HEK293 (cell line): ENCODE data around the gene PITRM1.

Source experiments
- CTCF ChIA-PET: fragments of 350-600 bp; formaldehyde crosslinking; extraction: SDS; loops from one replicate; lab custom pipeline; 2021; ENCODE audit warnings: antibody characterized with exemption; lab: Yijun Ruan, JAX
- POLR2A ChIA-PET: fragments of 300-600 bp; formaldehyde crosslinking; extraction: SDS; loops from one replicate; lab custom pipeline; 2020; ENCODE audit warnings: antibody characterized with exemption, inconsistent platforms; lab: Yijun Ruan, JAX
- H3K27ac ChIP-seq: fragments of 200-500 bp; sonication (Bioruptor generic); 2 replicates; pipeline ENCODE4 v1.5.1; 2014; ENCODE audit warnings: low read depth, low read length, control low read depth, inconsistent platforms; ENCODE audit errors: extremely low read depth
- H3K36me3 ChIP-seq, 2 experiments: fragments of 200-500 bp in 1 of 2; sonication (Bioruptor generic) in 1 of 2; 1 replicate in 1 of 2; 2 replicates in 1 of 2; pipeline ENCODE4 v1.5.1; 2014 to 2017; ENCODE audit warnings: inconsistent platforms in 2 of 2, low read length in 2 of 2; ENCODE audit not compliant: control insufficient read depth in 2 of 2, insufficient read depth in 1 of 2
- H3K4me1 ChIP-seq: fragments of 200-500 bp; sonication (Bioruptor generic); 2 replicates; pipeline ENCODE4 v1.5.1; 2014; ENCODE audit warnings: mild to moderate bottlenecking, low read length, inconsistent platforms; ENCODE audit not compliant: control insufficient read depth, insufficient read depth
- H3K4me3 ChIP-seq: 2 replicates; pipeline ENCODE4 v1.5.1; 2011; ENCODE audit warnings: low read depth, mild to moderate bottlenecking, control low read depth, low read length, moderate library complexity
- H3K9me3 ChIP-seq: fragments of 200-500 bp; sonication (Bioruptor generic); 2 replicates; pipeline ENCODE4 v1.5.1; 2014; ENCODE audit warnings: low read depth, low read length, inconsistent platforms; ENCODE audit not compliant: control insufficient read depth, insufficient read depth
- BCL11A ChIP-seq: fragments of 450-650 bp; formaldehyde crosslinking; IDR thresholded peaks from 2 replicates; pipeline ENCODE4 v1.5.1; 2016; ENCODE audit warnings: low read depth, missing biosample characterization, missing genetic modification characterization
- BCL11B ChIP-seq: fragments of 450-650 bp; formaldehyde crosslinking; IDR thresholded peaks from 2 replicates; pipeline ENCODE4 v1.5.1; 2016; ENCODE audit warnings: low read depth, missing biosample characterization, missing genetic modification characterization
- PRDM10 ChIP-seq: fragments of 450-650 bp; formaldehyde crosslinking; IDR thresholded peaks from 2 replicates; pipeline ENCODE4 v1.5.1; 2016; ENCODE audit warnings: missing biosample characterization, missing genetic modification characterization
- SCRT1 ChIP-seq: fragments of 450-650 bp; formaldehyde crosslinking; IDR thresholded peaks from 2 replicates; pipeline ENCODE4 v1.5.1; 2016; ENCODE audit warnings: missing biosample characterization, missing genetic modification characterization, borderline replicate concordance
- ZNF112 ChIP-seq: fragments of 450-650 bp; formaldehyde crosslinking; IDR thresholded peaks from 2 replicates; pipeline ENCODE4 v1.5.0; 2017; ENCODE audit warnings: missing biosample characterization, missing genetic modification characterization
- ZNF132 ChIP-seq: fragments of 450-650 bp; formaldehyde crosslinking; IDR thresholded peaks from 2 replicates; pipeline ENCODE4 v1.5.1; 2017; ENCODE audit warnings: missing biosample characterization, missing genetic modification characterization, borderline replicate concordance
- ZNF24 ChIP-seq: fragments of 450-650 bp; formaldehyde crosslinking; IDR thresholded peaks from 2 replicates; pipeline ENCODE4 v1.5.1; 2016; ENCODE audit warnings: missing biosample characterization, missing genetic modification characterization
- ZNF37A ChIP-seq: fragments of 450-650 bp; IDR thresholded peaks from 2 replicates; pipeline ENCODE4 v1.5.1; 2018; ENCODE audit warnings: missing biosample characterization, missing genetic modification characterization
- ZNF404 ChIP-seq: fragments of 450-650 bp; formaldehyde crosslinking; IDR thresholded peaks from 2 replicates; pipeline ENCODE4 v1.5.1; 2017; ENCODE audit warnings: missing biosample characterization, missing genetic modification characterization
- ZNF48 ChIP-seq: fragments of 450-650 bp; formaldehyde crosslinking; IDR thresholded peaks from 2 replicates; pipeline ENCODE4 v1.5.1; 2016; ENCODE audit warnings: missing biosample characterization, missing genetic modification characterization
- ZNF560 ChIP-seq: fragments of 450-650 bp; formaldehyde crosslinking; IDR thresholded peaks from 2 replicates; pipeline ENCODE4 v1.5.1; 2017; ENCODE audit warnings: missing biosample characterization, missing genetic modification characterization, borderline replicate concordance
- ZNF623 ChIP-seq: fragments of 450-650 bp; formaldehyde crosslinking; IDR thresholded peaks from 2 replicates; pipeline ENCODE4 v1.5.1; 2016; ENCODE audit warnings: missing biosample characterization, missing genetic modification characterization
- ZNF626 ChIP-seq: fragments of 450-650 bp; sonication (Bioruptor Pico); formaldehyde crosslinking; IDR thresholded peaks from 2 replicates; pipeline ENCODE4 v1.5.1; 2018; ENCODE audit warnings: missing biosample characterization, missing genetic modification characterization, inconsistent platforms
- ZSCAN16 ChIP-seq: fragments of 450-650 bp; formaldehyde crosslinking; IDR thresholded peaks from 2 replicates; pipeline ENCODE4 v1.5.1; 2016; ENCODE audit warnings: missing biosample characterization, missing genetic modification characterization
- ZSCAN23 ChIP-seq: fragments of 450-650 bp; formaldehyde crosslinking; IDR thresholded peaks from 2 replicates; pipeline ENCODE4 v1.5.1; 2016; ENCODE audit warnings: missing biosample characterization, missing genetic modification characterization
- TF ChIP-seq, protein P1 (sequence below): fragments of 450-650 bp; IDR thresholded peaks from 2 replicates; pipeline ENCODE4 v1.5.1; 2018; ENCODE audit warnings: missing biosample characterization, missing genetic modification characterization
- TF ChIP-seq, protein P2 (sequence below): fragments of 450-650 bp; formaldehyde crosslinking; conservative IDR thresholded peaks from 2 replicates; pipeline ENCODE4 v1.5.1; 2016; ENCODE audit warnings: low read depth, missing biosample characterization, missing genetic modification characterization
- TF ChIP-seq, protein P3 (sequence below): fragments of 450-650 bp; formaldehyde crosslinking; IDR thresholded peaks from 2 replicates; pipeline ENCODE4 v1.5.0; 2017; ENCODE audit warnings: missing biosample characterization, missing genetic modification characterization, borderline replicate concordance

Gene PITRM1

GRCh38 chr10:3148994-3149393 lies 23.6 kb downstream of the PITRM1 start:
- ChIA-PET POLR2A (no interaction called here), CTCF (no interaction called here)
- Histone ChIP-seq H3K36me3 (peaks cover 24 to 98% of the 10 kb centered on the region in 2 experiments), H3K4me3 (no peak overlapping the region), H3K9me3 (no peaks in the 10 kb centered on the region), H3K4me1 (no peaks in the 10 kb centered on the region), H3K27ac (no peak overlapping the region)
- TF ChIP-seq ZNF24 = no peak
- no peak for TF ChIP-seq ZSCAN23 (tag by site-specific recombination)
- no peak for TF ChIP-seq ZNF623 (tag by site-specific recombination)
- TF ChIP-seq SCRT1 (tag by site-specific recombination) = no peak
- no peak for TF ChIP-seq ZSCAN16
- TF ChIP-seq ZNF132 (tag by site-specific recombination) = no peak
- TF ChIP-seq ZNF404 (tag by site-specific recombination) = no peak
- no peak for TF ChIP-seq ZNF37A (tag by site-specific recombination)

DNA sequence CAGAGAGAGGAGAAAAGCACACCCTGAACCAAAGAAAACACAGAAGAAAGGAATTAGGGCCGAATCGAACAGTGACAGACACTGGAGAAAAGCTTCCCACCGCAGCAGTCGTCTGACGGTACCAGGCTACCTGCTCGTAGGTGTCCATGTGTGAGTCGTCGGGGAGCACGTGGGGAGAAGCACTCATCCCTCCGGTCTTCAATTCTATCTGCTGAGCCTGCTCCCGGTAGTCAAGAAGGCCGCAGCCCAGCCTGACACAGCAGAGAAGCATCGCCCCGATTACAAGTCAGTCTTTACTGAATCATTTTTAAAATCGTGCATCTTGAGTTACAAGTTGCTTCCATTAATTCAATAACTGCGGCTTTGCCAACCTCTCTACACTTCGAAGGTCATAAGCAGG lies 24.5 kb downstream of the PITRM1 start:
- Histone ChIP-seq H3K4me1 (no peaks in the 10 kb centered on the region), H3K9me3 (no peaks in the 10 kb centered on the region), H3K36me3 (peaks cover 15 to 98% of the 10 kb centered on the region in 2 experiments), H3K27ac (no peak overlapping the region), H3K4me3 (no peak overlapping the region)
- TF ChIP-seq BCL11B = no peak
- TF ChIP-seq ZNF48 = no peak
- no peak for TF ChIP-seq ZNF112 (tag by site-specific recombination)
- no peak for TF ChIP-seq PRDM10 (tag by site-specific recombination)
- no peak for TF ChIP-seq ZNF560 (tag by site-specific recombination)
- TF ChIP-seq, protein P1, sequence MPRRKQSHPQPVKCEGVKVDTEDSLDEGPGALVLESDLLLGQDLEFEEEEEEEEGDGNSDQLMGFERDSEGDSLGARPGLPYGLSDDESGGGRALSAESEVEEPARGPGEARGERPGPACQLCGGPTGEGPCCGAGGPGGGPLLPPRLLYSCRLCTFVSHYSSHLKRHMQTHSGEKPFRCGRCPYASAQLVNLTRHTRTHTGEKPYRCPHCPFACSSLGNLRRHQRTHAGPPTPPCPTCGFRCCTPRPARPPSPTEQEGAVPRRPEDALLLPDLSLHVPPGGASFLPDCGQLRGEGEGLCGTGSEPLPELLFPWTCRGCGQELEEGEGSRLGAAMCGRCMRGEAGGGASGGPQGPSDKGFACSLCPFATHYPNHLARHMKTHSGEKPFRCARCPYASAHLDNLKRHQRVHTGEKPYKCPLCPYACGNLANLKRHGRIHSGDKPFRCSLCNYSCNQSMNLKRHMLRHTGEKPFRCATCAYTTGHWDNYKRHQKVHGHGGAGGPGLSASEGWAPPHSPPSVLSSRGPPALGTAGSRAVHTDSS (tag by site-specific recombination) = no peak
- TF ChIP-seq, protein P2, sequence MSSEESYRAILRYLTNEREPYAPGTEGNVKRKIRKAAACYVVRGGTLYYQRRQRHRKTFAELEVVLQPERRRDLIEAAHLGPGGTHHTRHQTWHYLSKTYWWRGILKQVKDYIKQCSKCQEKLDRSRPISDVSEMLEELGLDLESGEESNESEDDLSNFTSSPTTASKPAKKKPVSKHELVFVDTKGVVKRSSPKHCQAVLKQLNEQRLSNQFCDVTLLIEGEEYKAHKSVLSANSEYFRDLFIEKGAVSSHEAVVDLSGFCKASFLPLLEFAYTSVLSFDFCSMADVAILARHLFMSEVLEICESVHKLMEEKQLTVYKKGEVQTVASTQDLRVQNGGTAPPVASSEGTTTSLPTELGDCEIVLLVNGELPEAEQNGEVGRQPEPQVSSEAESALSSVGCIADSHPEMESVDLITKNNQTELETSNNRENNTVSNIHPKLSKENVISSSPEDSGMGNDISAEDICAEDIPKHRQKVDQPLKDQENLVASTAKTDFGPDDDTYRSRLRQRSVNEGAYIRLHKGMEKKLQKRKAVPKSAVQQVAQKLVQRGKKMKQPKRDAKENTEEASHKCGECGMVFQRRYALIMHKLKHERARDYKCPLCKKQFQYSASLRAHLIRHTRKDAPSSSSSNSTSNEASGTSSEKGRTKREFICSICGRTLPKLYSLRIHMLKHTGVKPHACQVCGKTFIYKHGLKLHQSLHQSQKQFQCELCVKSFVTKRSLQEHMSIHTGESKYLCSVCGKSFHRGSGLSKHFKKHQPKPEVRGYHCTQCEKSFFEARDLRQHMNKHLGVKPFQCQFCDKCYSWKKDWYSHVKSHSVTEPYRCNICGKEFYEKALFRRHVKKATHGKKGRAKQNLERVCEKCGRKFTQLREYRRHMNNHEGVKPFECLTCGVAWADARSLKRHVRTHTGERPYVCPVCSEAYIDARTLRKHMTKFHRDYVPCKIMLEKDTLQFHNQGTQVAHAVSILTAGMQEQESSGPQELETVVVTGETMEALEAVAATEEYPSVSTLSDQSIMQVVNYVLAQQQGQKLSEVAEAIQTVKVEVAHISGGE (tag by site-specific recombination) = no peak
- TF ChIP-seq ZNF626 (tag by site-specific recombination) = no peak
- TF ChIP-seq BCL11A (tag by site-specific recombination) = no peak
- TF ChIP-seq, protein P3, sequence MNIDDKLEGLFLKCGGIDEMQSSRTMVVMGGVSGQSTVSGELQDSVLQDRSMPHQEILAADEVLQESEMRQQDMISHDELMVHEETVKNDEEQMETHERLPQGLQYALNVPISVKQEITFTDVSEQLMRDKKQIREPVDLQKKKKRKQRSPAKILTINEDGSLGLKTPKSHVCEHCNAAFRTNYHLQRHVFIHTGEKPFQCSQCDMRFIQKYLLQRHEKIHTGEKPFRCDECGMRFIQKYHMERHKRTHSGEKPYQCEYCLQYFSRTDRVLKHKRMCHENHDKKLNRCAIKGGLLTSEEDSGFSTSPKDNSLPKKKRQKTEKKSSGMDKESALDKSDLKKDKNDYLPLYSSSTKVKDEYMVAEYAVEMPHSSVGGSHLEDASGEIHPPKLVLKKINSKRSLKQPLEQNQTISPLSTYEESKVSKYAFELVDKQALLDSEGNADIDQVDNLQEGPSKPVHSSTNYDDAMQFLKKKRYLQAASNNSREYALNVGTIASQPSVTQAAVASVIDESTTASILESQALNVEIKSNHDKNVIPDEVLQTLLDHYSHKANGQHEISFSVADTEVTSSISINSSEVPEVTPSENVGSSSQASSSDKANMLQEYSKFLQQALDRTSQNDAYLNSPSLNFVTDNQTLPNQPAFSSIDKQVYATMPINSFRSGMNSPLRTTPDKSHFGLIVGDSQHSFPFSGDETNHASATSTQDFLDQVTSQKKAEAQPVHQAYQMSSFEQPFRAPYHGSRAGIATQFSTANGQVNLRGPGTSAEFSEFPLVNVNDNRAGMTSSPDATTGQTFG (tag by site-specific recombination) = no peak
- ChIA-PET POLR2A (no interaction called here), CTCF (no interaction called here)
